ENCODE data around the gene PELI2. TPM values are rescaled to one million over a fixed set of nuclear protein-coding genes. Genes with fewer than 3 reads are reported as not detected.

The PELI2 gene
- total and polyA plus RNA-seq, 2 of the 4 experiments (the other 2 are of a cell fraction): 6.0 to 36.7 TPM

DNA sequence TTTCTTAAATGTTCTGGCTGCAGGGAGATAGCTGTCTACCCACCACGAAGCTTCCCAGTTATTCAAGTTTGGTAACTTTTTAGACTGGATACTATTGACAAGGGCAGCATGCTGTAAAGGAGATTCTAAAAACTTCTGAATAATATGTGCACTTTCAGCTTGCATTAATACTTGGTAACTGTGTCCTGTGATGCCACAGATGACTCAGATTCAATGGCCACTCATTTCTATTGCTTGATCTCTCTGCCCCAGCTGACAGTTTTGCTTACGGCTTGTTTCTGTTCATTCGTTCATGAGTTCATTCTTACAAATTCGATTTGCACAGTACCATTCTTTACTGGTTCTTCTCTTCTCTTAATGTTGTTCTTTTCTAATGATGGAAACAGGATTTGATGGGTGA, 142.8 kb downstream of the PELI2 start:
- BruUV-seq (replicated peaks): no TSS peak

More for the DNA sequence above, 142.8 kb downstream of the PELI2 start:
- no peak overlapping the region for H3K4me2 ChIP-seq (ENCODE audit: low read depth, low read length)
- ChIA-PET POLR2A (ENCODE audit: unreplicated experiment) (no interaction called here), CTCF (interaction anchor here (1.5 kb wide), 1 partner anchor 162 kb away, joined by 3 read pairs; no protein-coding TSS in a partner anchor)
- H2BK5ac ChIP-seq (ENCODE audit: low read depth, low read length, poor library complexity, severe bottlenecking): no peak overlapping the region
- no peak overlapping the region for H2BK120ac ChIP-seq (ENCODE audit: low read depth, low read length)
- intact Hi-C loops (cut with micrococcal nuclease) (no loop called here), dilution Hi-C loops (cut with HindIII; ENCODE audit: low sequenced_read_pairs, unreplicated experiment) (no loop called here), in situ Hi-C loops (cut with MboI; ENCODE audit: low sequenced_read_pairs) (no loop called here)
- no peak for TF ChIP-seq POLR2A (IDR thresholded peaks at IDR 0.05; ENCODE audit: low read depth, low read length)
- TF ChIP-seq, protein P1, sequence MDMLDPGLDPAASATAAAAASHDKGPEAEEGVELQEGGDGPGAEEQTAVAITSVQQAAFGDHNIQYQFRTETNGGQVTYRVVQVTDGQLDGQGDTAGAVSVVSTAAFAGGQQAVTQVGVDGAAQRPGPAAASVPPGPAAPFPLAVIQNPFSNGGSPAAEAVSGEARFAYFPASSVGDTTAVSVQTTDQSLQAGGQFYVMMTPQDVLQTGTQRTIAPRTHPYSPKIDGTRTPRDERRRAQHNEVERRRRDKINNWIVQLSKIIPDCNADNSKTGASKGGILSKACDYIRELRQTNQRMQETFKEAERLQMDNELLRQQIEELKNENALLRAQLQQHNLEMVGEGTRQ (IDR thresholded peaks at IDR 0.05; ENCODE audit: low read depth, low read length): no peak
- no peak for TF ChIP-seq RCOR1 (IDR thresholded peaks at IDR 0.05; ENCODE audit: insufficient replicate concordance, low read length)
- no peak for TF ChIP-seq SMC3 (IDR thresholded peaks at IDR 0.05; ENCODE audit: low read depth, low read length)
- TF ChIP-seq MAFK (IDR thresholded peaks at IDR 0.05; ENCODE audit: low read depth, low read length): no peak
- TF ChIP-seq ELK1 (IDR thresholded peaks at IDR 0.05; ENCODE audit: borderline replicate concordance, low read depth, low read length): no peak
- TF ChIP-seq BHLHE40 (IDR thresholded peaks at IDR 0.05; ENCODE audit: low read depth, low read length): no peak
- no peak for TF ChIP-seq CEBPB (IDR thresholded peaks at IDR 0.05; ENCODE audit: low read depth, low read length)
- TF ChIP-seq NFE2L2 (IDR thresholded peaks at IDR 0.05; ENCODE audit: low read depth, low read length): no peak
- no peak for TF ChIP-seq FOS (IDR thresholded peaks at IDR 0.05; ENCODE audit: low read depth, low read length)
- TF ChIP-seq CTCF (conservative IDR thresholded peaks at IDR 0.05; ENCODE audit: low read depth, low read length): no peak
- no peak for TF ChIP-seq RAD21 (IDR thresholded peaks at IDR 0.05; ENCODE audit: low read length)
- no peak for TF ChIP-seq MAZ (IDR thresholded peaks at IDR 0.05; ENCODE audit: borderline replicate concordance, low read depth, low read length)
- no peak for TF ChIP-seq MXI1 (IDR thresholded peaks at IDR 0.05; ENCODE audit: borderline replicate concordance, low read depth, low read length)
- TF ChIP-seq RFX5 (IDR thresholded peaks at IDR 0.05; ENCODE audit: low read depth, low read length): no peak
- no peak for TF ChIP-seq CHD1 (IDR thresholded peaks at IDR 0.05; ENCODE audit: low read depth, low read length)
- H3K36me3 ChIP-seq (ENCODE audit: control insufficient read depth, insufficient read depth, low read length): no peaks in the 10 kb centered on the region
- H3K27me3 ChIP-seq (ENCODE audit: control insufficient read depth, insufficient read depth, low read length): no peaks in the 10 kb centered on the region
- no peak overlapping the region for H4K8ac ChIP-seq (ENCODE audit: low read depth in 2 of 2, low read length in 2 of 2)
- no peak overlapping the region for H3K23ac ChIP-seq (ENCODE audit: low read depth, low read length)
- no peak overlapping the region for H2AFZ ChIP-seq (replicated peaks; ENCODE audit: low read length, poor library complexity)
- H4K20me1 ChIP-seq (ENCODE audit: insufficient read depth, low read length): no peaks in the 10 kb centered on the region
- H3K4me1 ChIP-seq (ENCODE audit: control insufficient read depth, insufficient read depth, low read length): no peaks in the 10 kb centered on the region
- ATAC-seq (ENCODE audit: low read depth): no peak
- H2AK9ac ChIP-seq (replicated peaks; ENCODE audit: low read depth, low read length, poor library complexity): no peak overlapping the region
- H3K79me1 ChIP-seq (ENCODE audit: low read depth in 1 of 2, low read length in 2 of 2): peaks cover 3 to 6% of the 10 kb centered on the region in 2 experiments; a peak in 2 of 4 replicates
- no peak overlapping the region for H3K18ac ChIP-seq (ENCODE audit: low read depth, low read length)
- no peak overlapping the region for H2BK15ac ChIP-seq (ENCODE audit: low read depth, low read length)
- no peak overlapping the region for H3K4ac ChIP-seq (ENCODE audit: low read depth, low read length)
- no peak overlapping the region for H3K14ac ChIP-seq (replicated peaks; ENCODE audit: low read depth, low read length)
- no peak overlapping the region for H2AK5ac ChIP-seq (ENCODE audit: low read depth, low read length)
- 100% methylated on average over 1 of the region's 4 CpGs; no CpG with 5 or more reads in 1 of the 2 experiments for WGBS, 2 experiments (ENCODE audit: extremely low coverage in 2 of 2, insufficient read length in 1 of 2)
- H4K5ac ChIP-seq (ENCODE audit: low read depth, low read length): no peak overlapping the region
- H3K27ac ChIP-seq (ENCODE audit: insufficient read depth, low read length): no peak overlapping the region
- H4K91ac ChIP-seq (ENCODE audit: insufficient read depth, low read depth, low read length): no peak overlapping the region
- no peak for DNase-seq
- no peak overlapping the region for H2BK20ac ChIP-seq (ENCODE audit: low read depth, low read length)
- H3K9me3 ChIP-seq (ENCODE audit: control insufficient read depth, insufficient read depth, low read length): no peaks in the 10 kb centered on the region
- H3K4me3 ChIP-seq (ENCODE audit: insufficient read depth, low read depth, low read length): no peak overlapping the region
- no peak overlapping the region for H3K9ac ChIP-seq (ENCODE audit: low read depth, low read length)
- H3K9me1 ChIP-seq (ENCODE audit: insufficient read depth, low read length): no peaks in the 10 kb centered on the region
- no peak overlapping the region for H3K56ac ChIP-seq (ENCODE audit: extremely low read depth, insufficient read depth, low read length)
